ENCODE data around the gene CFAP74.

Gene CFAP74

GRCh38 chr1:1941868-1942752 is 61.5 kb downstream of the CFAP74 start:
- no peak overlapping the region for H3K4me3 ChIP-seq (ENCODE audit: low read depth, low read length)
- H3K9me3 ChIP-seq, result no peaks in the 10 kb centered on the region
- H3K4me1 ChIP-seq, result peaks cover 2% of the 10 kb centered on the region; the same call in 1 of the 2 replicates
- no peak for TF ChIP-seq CTCF (IDR thresholded peaks at IDR 0.05; ENCODE audit: low read depth, low read length)
- no peaks in the 10 kb centered on the region for H3K27me3 ChIP-seq
- DNase-seq, result no peak
- H3K36me3 ChIP-seq, result no peaks in the 10 kb centered on the region

GRCh38 chr1:1941211-1941841 is 62.3 kb downstream of the CFAP74 start:
- Histone ChIP-seq H3K4me3 (ENCODE audit: low read depth, low read length) (no peak overlapping the region), H3K9me3 (no peaks in the 10 kb centered on the region), H3K27me3 (no peaks in the 10 kb centered on the region), H3K4me1 (peaks cover 2% of the 10 kb centered on the region; the same call in 1 of the 2 replicates), H3K36me3 (no peaks in the 10 kb centered on the region)
- DNase-seq, result no peak
- no peak for TF ChIP-seq CTCF (IDR thresholded peaks at IDR 0.05; ENCODE audit: low read depth, low read length)

- TF ChIP-seq CTCF (IDR thresholded peaks at IDR 0.05; ENCODE audit: low read depth, low read length), result no peak
- no peaks in the 10 kb centered on the region for H3K9me3 ChIP-seq
- DNase-seq, result no peak
- H3K27me3 ChIP-seq, result no peaks in the 10 kb centered on the region
- H3K36me3 ChIP-seq, result no peaks in the 10 kb centered on the region
- no peak overlapping the region for H3K4me3 ChIP-seq (ENCODE audit: low read depth, low read length)
- H3K4me1 ChIP-seq, result peaks cover 2% of the 10 kb centered on the region; the same call in 1 of the 2 replicates
These were observed 63.5 kb downstream of the CFAP74 start for GRCh38 chr1:1940123-1940425.

GRCh38 chr1:1939296-1940122 is 64.1 kb downstream of the CFAP74 start:
- H3K4me1 ChIP-seq, result peaks cover 2% of the 10 kb centered on the region; the same call in 1 of the 2 replicates
- no peak overlapping the region for H3K4me3 ChIP-seq (ENCODE audit: low read depth, low read length)
- no peaks in the 10 kb centered on the region for H3K27me3 ChIP-seq
- no peak for TF ChIP-seq CTCF (IDR thresholded peaks at IDR 0.05; ENCODE audit: low read depth, low read length)
- no peak for DNase-seq
- no peaks in the 10 kb centered on the region for H3K9me3 ChIP-seq
- H3K36me3 ChIP-seq, result no peaks in the 10 kb centered on the region

GRCh38 chr1:1938613-1939295 is 64.8 kb downstream of the CFAP74 start:
- no peak for TF ChIP-seq CTCF (IDR thresholded peaks at IDR 0.05; ENCODE audit: low read depth, low read length)
- peaks cover 2% of the 10 kb centered on the region; the same call in 1 of the 2 replicates for H3K4me1 ChIP-seq
- no peak for DNase-seq
- no peaks in the 10 kb centered on the region for H3K9me3 ChIP-seq
- no peaks in the 10 kb centered on the region for H3K27me3 ChIP-seq
- H3K4me3 ChIP-seq (ENCODE audit: low read depth, low read length), result no peak overlapping the region
- H3K36me3 ChIP-seq, result no peaks in the 10 kb centered on the region
